Tibial nerve (tissue), 3 donors: ENCODE data around the gene GARIN5B.

ENCODE experiments used
- POLR2A ChIP-seq, 2 donors: fragments of 450-650 bp; IDR thresholded peaks; one replicate each; pipeline ENCODE4 v1.6.1; 2017; ENCODE audit warnings: antibody characterized with exemption in 2 of 2, mild to moderate bottlenecking in 2 of 2, moderate library complexity in 2 of 2
- TF ChIP-seq, protein P1 (sequence below), 5 experiments: fragments of 200-600 bp in 3 of 5; fragments of 450-650 bp in 2 of 5; sonication (generic) in 3 of 5; IDR thresholded peaks; one replicate each; pipeline ENCODE4 v1.5.1; 2016 to 2019; ENCODE audit warnings: antibody characterized with exemption in 5 of 5, mild to moderate bottlenecking in 3 of 5, moderate library complexity in 2 of 5

DNA sequence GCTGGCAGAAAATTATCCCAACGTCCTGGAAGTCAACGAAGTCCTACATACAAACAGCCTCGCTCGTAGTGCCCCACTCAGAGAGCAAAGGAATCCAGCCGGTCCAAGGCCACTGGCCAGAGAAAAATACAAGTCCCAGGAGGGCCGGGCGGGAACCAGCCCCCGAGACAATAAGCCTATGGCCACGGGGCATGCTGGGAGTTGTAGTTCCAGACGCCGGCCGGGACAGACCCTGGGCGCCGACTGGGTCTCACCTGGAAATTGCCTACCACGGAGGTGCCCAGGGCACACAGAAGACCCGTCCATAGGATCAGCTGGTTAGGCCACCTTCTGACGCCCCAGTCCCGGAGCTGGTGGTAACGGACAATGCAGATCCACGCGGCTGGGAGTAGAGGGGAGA is 43.3 kb downstream of the GARIN5B start:
- TF ChIP-seq, protein P1, sequence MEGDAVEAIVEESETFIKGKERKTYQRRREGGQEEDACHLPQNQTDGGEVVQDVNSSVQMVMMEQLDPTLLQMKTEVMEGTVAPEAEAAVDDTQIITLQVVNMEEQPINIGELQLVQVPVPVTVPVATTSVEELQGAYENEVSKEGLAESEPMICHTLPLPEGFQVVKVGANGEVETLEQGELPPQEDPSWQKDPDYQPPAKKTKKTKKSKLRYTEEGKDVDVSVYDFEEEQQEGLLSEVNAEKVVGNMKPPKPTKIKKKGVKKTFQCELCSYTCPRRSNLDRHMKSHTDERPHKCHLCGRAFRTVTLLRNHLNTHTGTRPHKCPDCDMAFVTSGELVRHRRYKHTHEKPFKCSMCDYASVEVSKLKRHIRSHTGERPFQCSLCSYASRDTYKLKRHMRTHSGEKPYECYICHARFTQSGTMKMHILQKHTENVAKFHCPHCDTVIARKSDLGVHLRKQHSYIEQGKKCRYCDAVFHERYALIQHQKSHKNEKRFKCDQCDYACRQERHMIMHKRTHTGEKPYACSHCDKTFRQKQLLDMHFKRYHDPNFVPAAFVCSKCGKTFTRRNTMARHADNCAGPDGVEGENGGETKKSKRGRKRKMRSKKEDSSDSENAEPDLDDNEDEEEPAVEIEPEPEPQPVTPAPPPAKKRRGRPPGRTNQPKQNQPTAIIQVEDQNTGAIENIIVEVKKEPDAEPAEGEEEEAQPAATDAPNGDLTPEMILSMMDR (IDR thresholded peaks at IDR 0.05), result no peak
- no peak for TF ChIP-seq POLR2A (IDR thresholded peaks at IDR 0.05)
